T-helper 1 cell (primary cell): ENCODE data around the gene FBXO10.
"Not testable (repeated sequence)": the region's sequence is repeated elsewhere in the genome, so short reads cannot be mapped to it uniquely, and the experiment has no call there.

Experiments
- DNase-seq, 5 donors: peaks; one replicate each; pipeline ENCODE4 v3.0.0-alpha.2; 2012 to 2020

The FBXO10 gene

DNA sequence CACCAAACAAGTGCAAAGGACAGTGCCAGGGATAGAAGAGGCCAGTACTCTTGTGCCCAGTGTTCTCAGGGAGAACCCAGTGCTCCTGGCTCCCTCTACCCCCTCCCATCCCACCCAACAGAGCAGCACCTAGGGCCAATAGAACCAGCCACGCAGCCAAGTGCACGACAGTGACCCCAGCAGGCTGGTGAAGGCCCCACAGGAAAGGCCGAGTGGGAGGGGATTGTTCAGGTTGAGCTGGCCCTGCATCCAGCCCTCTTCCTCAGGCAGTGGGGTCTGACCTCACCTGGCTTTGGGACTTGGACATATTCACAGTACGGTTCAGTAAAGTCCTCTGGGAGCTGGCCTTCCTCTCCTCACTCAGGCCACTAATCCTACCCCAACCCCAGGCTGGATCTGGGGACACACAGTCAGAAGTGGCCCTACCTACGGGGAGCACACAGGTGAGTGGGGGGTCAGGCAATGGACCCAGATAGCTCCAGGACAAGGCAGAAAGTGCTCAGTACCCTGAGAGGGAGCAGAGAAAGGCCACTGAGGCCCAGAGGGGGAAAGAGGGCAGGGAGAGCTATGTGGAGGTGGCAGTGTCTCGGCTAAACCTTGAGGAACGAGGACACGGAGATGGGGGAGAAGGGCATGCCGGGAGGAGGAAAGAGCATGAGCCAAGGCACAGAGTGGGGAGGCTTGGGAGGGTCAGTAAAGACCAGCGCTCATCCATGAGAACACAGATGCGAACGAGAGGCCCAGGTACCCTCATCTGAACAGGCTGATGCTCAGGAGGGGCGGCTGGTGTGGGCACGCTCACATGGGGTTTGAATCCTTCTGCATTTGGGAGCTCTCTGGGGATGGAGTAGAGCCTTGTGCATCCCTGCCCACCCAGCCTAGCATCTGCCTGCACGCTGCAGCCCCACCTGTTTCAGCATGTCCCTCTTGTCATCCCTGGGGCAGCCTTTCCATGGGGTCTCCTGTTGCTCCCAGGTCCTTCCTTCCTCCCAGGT lies 64.9 kb downstream of the FBXO10 start:
- no peak for DNase-seq

DNA sequence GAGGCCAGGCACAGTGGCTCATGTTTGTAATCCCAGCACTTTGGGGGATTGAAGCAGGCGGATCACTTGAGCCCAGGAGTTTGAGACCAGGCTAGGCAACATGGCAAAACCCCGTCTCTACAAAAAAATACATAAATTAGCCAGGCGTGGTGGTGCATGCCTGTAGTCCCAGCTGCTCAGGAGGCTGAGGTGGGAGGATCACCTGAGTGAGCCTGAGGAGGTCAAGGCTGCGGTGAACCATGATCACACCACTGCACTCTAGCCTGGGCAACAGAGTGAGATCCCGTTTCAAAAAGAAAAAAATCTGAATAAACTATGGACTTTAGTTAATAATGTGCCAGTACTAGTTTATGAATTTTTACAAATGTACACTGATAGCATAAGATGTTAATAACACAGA lies 66.1 kb downstream of the FBXO10 start:
- not testable (repeated sequence) for DNase-seq

DNA sequence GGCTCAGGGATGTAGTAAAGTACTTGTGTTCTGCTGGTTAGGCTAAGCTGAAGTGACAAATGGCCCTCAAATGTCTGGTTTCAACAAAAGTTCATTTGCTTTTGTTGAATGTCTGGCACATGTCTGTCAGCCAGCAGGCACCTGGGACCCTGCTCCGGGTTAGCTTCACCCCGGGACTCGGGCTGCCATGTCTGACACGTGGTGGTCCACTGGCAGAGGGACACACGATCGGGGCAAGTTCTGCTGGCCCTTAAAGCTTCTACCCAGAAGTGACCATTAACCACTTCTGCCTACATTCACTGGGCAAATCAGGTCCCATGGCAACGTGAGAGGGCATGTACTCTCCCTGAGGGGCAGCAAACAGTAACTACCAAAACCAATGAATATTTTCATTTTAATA lies 66.6 kb downstream of the FBXO10 start:
- DNase-seq = no peak

DNA sequence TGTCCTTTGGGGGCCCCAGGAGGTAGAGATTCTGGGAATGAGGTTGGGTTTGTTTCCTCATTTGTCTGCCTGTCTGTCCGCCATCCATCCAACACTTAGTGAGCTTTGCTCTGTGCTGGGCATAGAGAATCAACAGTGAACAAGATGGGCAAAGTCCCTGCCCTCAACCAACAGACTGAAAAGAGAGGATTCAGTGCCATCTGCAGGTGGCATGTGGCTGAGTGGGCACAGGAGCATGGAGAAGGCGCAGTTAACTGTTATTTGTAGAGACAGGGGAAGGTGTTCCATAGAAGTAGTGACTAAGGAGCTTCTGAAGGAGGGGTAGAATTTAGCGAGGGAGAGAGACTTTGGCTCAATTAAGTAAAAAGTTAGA lies 67.4 kb downstream of the FBXO10 start:
- no peak for DNase-seq

DNA sequence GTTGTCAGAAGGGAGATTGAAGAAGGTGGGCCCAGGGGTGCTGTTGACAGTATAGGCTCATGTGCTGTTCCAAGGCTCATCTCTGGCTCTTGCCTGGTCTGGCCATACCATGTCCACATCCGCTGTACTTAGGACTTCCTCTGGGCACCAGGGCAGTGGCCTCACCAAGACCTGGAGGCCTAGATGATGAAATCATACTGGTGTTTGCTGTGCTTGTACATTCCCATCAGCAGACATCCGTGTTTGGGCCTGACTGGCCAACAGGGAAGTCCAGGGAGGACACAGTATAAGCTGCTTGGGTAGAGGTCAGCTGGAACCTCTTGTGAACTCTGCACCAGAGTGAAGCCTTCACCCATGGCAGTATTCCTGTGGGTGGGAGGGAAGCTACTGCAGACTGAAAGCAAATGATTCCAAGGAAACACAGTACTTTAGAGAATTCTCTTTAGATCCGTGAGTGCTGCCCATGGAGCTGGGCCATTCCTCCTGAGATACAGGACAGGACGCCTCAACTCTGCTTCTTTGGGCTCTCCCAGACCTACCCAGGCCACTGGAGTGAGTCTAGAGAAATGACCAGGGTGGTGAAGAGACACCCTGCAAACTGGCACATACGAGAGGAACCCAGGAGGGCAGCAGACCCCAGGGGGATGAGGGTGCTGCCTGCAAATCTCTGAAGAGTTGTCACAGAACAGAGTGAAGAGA lies 67.9 kb downstream of the FBXO10 start:
- DNase-seq = no peak

DNA sequence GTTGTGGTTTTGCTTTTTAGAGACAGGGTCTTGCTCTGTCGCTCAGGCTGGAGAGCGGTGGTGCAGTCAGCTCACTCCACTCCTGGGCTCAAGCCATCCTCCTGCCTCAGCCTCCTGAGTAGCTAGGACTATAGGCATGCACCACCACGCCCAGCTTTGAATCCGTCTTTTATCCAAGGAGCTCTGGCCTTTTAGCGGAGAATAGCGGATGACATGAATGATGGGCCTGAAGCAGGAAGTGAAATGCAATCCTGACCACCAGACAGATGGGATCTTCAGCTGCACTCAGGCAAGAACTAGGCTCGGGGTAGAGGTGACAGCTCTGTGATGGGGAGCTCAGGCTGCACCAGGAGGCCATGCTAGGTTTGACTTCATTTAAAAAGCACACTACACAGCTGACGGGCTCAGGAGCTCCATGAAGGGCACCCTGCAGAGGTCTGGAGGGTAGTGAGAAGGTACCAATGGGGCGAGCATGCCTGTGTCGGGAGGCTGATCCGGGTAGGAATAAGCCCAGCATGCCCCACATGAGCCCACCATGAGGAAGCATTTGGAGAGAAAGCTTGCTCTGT lies 68.5 kb downstream of the FBXO10 start:
- no peak for DNase-seq

DNA sequence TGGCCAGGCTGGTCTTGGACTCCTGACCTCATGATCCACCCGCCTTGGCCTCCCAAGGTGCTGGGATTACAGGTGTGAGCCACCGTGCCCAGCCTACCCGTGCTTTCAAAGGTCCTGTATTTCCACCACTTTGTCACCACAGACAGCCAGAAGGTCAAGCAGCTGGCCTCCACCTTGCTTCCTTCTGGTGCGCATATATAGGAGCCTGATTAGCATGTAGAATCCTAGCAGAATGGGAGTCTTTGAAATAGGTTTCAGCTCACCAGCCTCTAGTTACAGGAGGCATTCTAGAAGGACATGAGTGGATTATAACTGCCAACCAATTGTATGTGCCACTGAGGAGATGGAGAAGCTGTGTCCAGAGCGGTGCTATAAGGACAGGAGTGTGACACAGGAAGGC lies 71.6 kb downstream of the FBXO10 start:
- no peak for DNase-seq

DNA sequence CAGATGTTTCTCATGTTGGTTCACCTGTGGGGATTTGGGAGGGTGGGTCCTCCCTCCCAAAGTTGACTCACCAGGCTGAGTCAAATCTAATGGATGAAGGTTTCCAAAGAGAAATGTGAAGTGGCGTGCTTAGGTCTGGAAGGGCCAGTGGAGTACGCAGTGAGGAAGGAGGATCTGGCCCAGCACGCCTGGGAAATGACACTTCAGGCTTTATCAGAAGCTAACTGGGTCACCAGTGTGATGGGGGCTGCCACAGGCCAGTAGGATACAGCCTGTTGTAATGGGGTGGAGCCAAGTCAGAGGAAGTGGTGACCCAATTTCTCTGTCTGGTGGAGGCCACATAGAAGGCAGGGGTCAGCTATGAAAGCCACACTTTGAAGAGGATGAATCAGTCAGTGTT lies 72.4 kb downstream of the FBXO10 start:
- DNase-seq = peak in 1 of 5 donors; percentile 43

DNA sequence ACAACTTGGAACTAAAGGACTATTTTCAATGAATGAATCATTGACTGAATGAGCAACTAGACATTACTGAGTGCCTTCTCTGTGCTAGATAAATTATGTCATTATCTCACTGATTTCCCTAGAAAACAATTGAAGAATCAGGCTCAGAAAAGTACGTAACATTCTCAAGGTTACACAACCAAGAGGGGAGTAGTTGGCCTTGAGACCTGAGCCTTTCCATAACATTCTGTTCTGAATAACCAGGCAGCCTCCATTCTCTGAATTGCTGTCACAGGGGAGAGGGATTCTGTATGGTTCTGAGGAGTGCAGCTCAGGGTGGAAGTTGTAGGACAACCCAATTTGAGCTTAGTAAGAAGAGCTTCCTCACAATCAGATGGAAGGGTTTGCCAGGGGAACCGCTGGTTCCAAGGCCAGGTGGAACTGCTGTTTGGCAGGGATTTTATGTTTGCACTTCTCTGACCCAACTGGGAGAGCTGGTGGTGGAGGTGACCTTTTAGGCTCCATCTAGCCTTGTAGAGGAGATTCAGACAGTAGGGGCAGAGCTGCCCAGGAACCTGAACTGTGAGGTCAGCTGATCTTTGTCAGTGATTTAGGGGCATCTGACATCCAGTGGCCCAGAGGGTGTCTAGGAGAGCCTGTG lies 74.1 kb downstream of the FBXO10 start:
- DNase-seq = no peak

DNA sequence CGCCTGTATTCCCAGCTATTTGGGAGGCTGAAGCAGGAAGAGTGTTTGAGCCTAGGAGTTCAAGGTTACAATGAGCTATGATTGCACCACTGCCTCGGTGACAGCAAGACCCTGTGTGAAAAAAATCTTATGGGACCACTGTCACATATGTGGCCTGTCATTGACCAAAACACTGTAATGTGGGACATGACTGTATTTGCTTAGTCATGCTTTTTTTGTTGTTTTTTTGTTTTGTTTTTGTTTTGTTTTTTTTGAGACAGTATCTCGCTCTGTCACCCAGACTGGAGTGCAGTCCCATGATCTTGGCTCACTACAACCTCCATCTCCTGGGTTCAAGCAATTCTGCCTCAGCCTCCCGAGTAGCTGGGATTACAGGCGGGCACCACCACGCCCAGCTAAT lies 76.9 kb downstream of the FBXO10 start:
- no peak for DNase-seq

DNA sequence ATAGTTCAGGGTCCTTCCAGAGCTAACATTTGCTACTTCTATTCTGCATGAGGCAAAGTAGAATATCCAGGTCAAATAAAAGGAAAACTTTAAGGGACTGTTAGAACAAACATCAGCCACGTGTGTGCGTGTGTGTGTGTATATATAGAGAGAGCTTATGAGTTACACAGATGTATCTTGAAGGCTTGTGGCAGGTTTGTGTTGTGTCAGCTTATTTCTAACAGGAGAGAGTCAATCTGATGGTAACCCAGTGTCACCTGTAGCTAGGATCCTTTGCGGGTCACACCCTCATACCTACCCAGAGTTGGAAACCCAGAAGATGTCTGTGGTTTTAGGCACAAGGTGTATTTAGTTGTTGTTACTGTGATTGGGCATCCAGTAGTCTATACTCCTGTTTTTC lies 77.7 kb downstream of the FBXO10 start:
- no peak for DNase-seq

DNA sequence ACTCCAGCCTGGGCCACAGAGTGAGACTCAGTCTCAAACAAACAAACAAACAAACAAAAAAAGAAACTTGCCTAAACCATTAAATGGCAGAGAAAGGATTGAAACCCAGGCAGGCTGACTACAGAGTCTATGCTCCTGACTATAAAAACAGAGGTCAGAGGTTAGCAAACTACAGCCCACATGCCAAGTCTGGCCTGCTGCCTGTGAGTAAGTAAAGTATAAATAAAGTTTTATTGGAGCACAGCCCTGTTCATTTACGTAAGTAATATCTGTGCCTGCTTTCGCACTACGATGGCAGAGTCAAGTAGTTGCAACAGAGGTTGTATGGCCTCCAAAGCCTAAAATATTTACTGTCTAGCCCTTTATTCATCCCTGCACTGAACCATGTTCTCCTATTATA lies 78.9 kb downstream of the FBXO10 start:
- no peak for DNase-seq

DNA sequence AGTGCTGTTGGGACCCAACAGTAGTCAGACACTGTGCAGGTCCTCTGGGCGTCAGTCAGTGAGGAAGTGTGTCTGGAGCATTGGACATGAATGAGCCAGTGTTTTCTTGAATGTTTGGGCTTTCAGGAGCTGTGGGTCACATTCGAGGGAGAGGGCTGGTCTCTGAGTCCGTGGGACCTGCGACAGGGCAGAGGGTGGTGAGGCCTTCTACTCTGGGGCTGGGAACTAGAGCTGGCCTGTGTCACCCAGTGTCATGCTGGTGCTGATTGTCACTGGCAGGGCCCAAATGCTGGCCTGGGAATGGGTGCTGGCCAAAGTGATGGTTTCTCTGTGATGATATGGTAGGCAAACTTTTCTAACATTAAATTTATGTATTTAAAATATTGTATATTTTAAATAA lies 80.2 kb downstream of the FBXO10 start:
- no peak for DNase-seq

DNA sequence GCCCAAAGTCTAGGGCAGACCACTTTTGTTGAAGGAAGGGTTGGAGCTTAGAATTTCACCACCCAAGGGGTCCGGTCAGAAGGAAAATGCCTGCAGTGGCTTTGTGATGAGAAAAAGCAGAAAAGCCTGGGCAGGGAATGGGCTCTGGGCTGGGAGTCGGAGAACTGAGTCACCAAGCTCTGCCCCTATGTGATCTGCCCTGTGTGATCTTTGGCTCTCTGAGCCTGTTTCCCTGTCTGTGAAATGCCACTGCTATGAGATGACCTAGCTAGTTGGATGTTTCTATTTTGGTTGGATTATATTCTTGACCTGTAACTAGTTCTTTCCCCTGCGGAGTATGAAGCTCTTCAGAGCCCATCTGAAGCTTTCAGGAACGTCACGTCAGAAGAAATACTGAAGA lies 80.6 kb downstream of the FBXO10 start:
- no peak for DNase-seq

DNA sequence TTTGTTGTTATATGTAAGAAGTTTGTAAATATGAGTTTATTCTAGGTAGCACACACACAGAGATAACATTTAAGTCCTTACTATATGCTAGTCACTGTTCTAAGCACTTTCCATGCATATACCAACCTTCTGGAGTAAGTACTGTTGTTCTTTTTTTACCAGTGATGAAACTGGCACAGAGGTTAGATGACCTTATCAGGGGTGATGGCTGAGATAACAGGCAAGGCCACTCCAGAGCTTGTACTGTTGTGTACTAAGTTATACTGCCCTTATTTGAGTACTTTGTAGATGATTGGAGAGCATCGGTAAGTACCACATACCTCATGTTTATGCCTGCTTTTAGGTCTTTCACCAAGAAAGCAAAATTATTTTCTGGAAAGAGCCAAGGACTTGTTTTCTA lies 84.2 kb downstream of the FBXO10 start:
- no peak for DNase-seq

DNA sequence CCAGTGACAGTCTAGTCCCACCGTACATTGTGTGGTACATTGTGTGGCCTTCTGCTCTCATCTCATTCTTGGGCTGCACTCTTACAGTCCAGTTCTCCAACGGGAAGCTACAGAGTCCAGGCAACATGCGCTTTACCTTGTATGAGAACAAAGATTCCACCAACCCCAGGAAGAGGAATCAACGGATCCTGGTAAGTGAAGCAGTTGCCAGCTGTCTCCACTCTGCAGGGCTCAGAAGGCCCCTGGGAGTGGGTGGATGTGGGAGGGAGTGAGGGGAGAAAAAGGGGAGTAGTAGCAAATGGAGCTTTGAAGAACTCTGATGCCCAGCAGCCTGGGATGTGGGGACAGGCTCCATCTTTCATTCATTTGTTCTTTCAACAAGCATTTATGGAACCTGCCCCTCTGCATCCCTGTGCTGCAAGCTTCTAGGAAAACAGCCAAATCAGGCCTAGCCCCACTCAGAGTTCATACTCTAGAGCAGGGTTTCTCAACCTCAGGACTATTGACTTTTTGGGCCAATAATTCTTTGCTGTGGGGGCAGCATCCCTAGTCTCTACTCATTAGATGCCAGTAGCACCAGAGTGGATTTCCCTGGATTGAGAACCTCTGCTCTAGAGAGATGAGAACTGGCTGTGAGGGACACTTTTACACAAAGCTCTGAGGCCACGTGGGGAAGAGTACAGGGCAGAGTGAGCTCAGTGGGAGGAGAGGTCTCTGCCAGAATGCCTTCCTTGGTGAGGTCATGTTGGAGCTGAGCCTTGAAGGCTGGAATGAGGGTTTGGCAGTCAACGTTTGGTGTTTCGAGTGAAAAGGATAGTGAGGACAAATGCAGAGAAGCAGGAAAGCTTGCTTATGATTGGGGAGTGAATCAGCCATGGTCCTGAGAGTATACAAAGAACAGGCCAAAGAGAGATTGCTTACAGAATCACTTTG lies 89.3 kb downstream of the FBXO10 start:
- DNase-seq = no peak

DNA sequence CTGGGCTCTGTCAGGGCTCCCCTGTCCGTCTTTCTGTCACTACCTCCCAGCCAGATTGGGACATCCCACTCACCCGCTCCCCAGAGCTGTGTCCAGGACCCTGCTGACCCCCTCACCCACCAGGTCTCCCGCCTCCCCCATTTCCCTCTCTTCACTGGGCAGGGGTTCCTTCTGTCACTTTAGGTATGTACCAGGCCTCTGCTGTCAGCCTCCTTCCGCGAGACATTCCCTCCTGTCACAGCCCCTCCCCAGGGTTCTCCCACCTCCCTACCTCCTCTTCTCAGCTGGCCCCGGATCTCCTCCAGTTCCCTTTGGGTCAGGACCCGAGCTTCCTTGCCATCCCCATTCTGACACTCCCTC lies 89.9 kb downstream of the FBXO10 start:
- DNase-seq = no peak

DNA sequence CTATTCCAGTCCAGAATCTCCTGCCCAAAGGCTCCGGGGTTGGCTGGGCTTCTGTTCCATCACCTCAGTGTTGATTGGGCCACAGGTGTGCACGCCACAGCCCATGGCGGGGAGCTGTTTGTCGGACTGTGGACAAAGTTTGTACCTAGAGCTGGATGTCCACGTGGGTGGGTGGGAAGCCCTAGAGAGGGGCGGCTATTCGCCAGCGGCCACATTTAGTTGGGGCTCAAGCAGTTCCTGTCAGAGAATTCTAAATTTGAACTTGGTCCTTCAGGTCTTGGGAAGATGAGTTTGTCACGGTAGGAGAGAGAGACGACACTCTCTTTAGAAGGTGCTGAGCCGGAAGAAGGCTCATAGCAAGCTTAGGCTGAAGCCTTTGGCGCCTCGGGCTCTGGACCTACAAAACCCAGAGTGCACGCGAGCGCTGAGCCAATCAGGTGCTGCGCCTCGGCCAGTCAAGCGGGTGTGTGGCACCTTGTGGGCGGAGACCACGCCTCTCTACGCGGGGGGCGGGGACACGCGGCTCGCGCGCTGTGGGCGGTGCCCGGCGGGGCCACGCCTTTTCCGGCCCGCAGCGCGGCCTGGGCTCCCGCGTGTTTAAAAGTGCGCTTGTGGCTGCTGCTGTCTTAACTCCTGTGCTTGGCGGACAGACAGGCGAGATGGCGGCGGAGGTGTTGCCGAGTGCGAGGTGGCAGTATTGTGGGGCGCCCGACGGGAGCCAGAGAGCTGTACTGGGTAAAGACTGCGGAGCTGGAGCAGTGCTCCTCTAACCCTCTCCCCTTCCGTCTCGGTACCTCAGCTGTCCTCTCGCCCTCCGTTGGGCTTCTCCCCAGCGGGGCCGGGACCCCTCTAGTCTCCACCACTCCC lies 90.6 kb downstream of the FBXO10 start, which contains the start of gene POLR1E:
TSS of gene POLR1E (plus strand) at position 560 of the 867 bp plus-strand sequence. CDS start at position 660, 100 bp downstream.
- DNase-seq = peak; percentile 90 to 96 (median 94)

DNA sequence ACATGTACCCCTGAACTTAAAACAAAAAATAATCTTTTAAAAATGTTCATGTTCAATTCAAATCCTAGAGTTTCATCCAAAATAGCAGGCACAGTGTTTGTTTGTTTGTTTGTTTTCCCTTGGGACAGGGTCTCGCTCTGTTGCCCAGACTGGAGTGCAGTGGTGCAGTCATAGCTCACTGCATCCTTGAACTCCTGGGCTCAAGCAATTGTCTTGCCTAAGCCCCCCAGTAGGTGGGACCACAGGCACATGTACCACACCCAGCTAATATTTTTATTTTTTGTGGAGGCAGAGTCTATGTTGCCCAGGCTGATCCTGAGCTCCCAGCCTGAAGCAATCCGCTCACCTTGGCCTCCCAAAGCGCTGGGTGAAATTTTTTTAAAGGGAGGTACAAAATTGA lies 95.4 kb downstream of the FBXO10 start:
- DNase-seq = no peak

DNA sequence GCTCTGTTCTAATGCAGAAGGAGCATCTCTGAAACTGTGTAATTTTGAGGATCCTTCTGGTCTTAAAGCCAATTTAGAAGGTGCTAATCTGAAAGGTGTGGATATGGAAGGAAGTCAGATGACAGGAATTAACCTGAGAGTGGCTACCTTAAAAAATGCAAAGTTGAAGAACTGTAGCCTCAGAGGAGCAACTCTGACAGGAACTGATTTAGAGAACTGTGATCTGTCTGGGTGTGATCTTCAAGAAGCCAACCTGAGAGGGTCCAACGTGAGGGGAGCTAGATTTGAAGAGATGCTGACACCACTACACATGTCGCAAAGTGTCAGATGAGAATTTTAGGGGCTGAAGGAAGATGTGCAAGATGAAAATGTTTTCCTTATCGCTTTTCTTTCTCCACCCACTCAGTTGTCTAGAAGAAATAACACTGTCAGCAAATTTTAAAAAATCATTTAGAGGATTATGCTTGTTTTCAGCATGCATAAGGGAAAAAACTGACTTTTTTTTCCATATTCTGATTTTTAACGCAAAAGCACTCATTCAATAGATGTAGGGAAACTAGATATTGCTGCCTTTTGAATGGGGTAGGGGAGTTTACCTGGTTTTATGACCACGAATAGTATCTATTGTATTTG lies 98.1 kb downstream of the FBXO10 start:
- not testable (repeated sequence) for DNase-seq
